Activated CD4-positive, alpha-beta T cell treated with anti-CD3 and anti-CD28 coated beads, Interleukin-2, amount 50 U/mL, for 16 hours (primary cell): ENCODE measurements around the gene CBS.
A peak's percentile ranks its signal among the peaks of the same experiment; 100 is the strongest.
"Not testable (repeated sequence)": the region's sequence is repeated elsewhere in the genome, so short reads cannot be mapped to it uniquely, and the experiment has no call there.

Source experiments
- DNase-seq: peaks from one replicate; pipeline ENCODE4 v3.0.0-alpha.2; 2020

The CBS gene

DNA sequence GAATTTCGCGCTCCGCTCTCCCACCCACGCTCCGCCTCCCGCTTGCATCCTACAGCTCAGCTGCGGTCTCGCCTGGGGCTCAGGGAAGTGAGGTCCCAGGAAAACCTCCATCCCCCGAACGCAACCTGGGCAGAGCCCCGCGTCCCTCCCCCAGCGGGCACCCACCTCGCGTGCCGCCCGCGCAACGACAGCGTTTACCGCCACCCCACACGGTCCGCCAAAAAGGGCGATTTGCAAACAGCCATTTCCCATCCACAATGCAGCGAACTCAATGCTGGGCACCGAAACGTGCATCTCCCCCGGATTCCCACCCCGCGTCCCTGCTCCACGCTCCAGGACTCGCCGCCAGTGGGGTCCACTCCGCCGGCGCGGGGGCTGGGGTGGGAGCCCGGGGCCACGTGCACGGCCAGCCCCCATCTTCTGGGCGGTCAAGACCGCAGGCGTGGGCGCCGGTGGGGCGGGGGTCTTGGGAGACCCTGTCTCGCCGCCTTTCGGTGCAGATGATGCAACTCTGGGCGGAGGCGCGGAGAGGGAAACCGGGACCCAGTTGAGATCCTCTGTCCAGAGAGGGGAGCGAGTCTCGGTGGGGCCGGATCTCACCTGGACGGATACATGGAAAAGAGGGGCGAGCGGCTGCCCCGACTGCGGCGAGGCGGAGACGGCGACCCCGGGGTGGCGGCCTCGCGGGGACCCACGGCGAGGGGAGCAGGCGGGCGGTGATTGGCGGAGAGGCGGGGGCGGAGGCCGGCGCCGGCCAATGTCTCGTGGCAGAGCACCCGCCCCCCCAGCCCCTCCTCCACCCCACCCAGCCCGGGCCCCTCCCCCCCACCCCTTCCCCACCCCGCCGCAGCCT, at the start of gene CBS:
Gene CBS (minus strand): TSS at position 666 of the 853 bp plus-strand sequence. CDS start 3,642 bp downstream, outside the sequence.
- not testable (repeated sequence) for DNase-seq

DNA sequence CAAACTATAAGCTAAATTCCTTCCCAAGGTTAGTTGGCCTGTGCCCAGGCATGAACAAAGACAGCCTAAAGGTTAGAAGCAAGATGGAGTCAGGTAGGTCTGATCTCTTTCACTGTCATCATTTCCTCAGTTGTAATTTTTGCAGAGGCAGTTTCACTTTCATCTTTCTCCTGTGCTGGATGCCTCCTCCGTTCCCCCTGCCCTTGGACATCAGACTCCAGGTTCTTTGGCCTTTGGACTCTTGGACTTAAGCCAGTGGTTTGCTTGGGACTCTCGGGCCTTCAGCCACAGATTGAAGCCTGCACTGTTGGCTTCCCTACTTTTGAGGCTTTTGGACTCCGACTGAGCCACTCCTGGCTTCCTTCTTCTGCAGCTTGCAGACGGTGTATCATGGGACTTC, 40.3 kb upstream of the CBS start:
- DNase-seq: not testable (repeated sequence)

GRCh38 chr21:43114483-43114882, 38.8 kb upstream of the CBS start:
- not testable (repeated sequence) for DNase-seq

- not testable (repeated sequence) for DNase-seq
Observed at GRCh38 chr21:43109006-43109405, 33.4 kb upstream of the CBS start.

DNA sequence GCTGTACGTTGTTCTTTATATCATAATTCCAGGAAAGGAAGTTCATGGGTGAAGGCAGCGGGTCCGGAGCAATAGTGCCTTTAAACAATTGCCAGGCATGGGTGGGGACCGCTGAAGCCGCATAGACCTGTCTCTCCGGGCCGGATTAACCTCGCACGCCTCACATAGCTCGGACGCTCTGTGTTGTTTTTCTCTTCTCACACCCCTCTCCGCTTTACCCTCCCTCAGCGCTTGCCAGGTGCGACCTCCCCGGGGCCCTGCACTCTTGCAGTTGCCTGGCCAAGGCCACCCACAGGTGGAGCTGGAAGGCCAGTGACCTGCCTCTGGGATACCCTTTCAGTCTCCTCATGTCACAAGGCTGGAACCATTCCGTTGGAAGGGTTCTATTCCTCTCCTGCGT, 32.5 kb upstream of the CBS start:
- not testable (repeated sequence) for DNase-seq

DNA sequence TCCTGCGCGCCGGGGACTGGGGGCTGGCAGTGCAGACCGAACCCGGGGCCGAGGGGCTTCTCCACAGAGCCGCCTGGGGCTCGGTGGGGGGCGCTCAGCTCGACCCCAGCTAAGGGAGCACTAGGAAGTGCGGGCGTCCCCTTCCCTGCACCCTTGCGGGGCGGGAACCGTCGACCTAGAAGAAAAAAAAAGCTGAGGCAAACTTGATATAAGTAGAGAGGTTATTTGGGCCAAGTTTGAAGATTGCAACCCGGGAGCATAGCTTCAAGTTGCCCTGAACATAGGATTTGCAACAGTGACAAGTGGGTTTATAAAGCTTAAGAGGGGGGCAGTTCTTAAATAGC, 32.1 kb upstream of the CBS start:
- not testable (repeated sequence) for DNase-seq

GRCh38 chr21:43106965-43107793, 31.5 kb upstream of the CBS start, which contains the start of gene U2AF1:
U2AF1 (minus strand) TSS chr21:43107570; CDS start chr21:43107494, 76 bp downstream.
- peak; percentile 82 for DNase-seq

- not testable (repeated sequence) for DNase-seq
Observed at GRCh38 chr21:43104642-43105041, 29.0 kb upstream of the CBS start.

- DNase-seq: not testable (repeated sequence)
Observed at GRCh38 chr21:43102281-43102680, 26.6 kb upstream of the CBS start.

DNA sequence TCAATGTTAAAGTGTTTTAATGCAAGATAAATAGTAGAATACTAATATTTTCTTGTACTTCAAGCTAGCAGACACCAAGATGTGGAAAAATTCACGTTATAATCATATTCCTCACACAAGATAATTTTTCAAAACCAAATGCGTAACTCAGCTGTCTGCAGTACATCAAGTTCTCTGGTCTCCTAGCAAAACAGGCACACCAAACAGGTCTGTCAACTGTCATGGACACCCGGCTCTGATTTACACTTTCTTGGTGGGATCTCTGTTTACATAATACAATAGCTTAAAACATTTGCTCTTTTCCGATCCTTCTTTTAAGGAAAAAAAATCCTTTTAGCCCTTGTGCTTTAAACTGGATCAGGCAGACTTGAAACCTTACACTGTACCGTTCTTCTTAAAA, 26.0 kb upstream of the CBS start:
- not testable (repeated sequence) for DNase-seq

GRCh38 chr21:43101000-43101399, 25.4 kb upstream of the CBS start:
- not testable (repeated sequence) for DNase-seq

DNA sequence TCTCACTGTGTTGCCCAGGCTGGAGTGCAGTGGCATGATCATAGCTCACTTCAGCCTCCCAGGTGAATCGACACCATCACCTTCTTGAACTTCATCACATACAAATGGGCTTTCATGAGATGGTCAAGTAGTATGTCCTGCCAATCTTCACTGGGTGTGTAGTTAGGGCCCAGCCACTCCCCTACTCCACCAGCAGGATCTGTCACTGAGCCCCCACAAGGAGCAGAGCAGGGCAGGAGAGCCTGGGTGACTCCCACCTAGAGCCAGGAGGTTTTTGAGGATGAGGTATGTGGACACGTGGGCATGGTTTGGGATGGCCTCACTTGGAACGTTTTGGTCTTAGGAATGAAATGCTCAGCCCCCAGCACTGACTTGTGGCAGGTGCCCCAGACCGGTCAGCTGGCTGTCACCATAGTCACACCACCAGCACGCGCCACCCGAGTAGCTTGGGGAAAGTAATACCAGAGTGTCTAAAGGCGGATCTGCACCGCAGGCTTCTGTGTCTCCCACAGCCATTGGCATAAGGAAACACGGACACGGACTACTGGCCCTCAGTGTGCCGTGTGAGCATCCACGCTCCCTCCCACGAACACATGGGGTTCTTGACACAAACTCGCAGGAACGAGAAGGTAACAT, 16.5 kb upstream of the CBS start:
- not testable (repeated sequence) for DNase-seq

DNA sequence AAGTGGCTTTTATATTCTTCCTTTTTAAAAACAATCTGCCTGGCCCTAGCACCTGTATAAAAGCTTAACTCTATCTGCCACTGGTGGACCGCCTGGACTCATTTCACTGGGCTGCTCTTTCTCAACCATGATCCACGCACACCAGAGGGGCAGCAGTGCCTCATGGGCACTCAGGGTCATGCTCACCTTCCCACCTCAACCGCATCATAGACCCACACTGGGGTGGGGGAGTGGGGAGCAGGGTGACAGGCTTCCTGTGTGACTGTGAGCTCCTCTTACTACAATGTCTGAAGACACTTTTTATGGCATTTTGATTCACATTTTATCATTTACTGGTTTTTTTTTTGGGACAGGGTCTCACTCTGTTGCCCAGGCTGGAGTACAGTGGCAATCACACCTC, 15.3 kb upstream of the CBS start:
- not testable (repeated sequence) for DNase-seq

- DNase-seq: not testable (repeated sequence)
Observed at GRCh38 chr21:43089463-43089862, 13.8 kb upstream of the CBS start.

DNA sequence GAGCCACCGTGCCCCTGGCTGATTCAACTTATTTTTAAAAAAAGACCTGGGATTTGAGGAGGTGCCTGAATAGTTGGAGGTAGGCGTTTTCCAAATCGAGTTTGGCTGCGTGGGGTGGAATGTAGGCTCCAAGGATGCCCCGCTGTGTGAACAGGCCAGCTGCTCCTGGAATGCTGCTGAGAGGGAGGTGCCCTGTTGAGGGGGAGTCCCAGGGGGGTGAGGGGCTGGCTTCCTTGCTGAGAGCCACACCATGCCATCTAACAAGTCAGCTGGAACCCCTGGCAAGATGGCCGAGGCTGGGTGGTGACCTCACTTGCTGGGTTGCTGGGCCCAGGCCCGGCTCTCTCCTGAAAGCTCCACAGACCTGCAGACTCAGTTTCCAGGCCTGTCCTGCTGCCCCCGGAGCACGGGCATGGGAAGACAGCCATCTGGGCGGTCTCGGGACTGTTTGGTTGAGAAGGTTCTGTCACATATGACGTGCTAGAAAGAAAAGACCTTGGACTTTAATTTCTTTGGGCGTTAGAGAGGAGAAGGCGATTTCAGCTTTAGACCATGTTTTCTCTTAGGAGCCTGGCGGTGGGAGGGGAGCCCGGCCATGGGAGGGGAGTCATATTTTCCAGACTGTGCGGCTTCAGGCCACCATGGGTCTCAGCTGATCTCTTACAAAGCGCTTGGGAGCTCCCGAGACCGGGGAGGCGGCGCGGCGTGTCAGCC, 7.1 kb upstream of the CBS start:
- not testable (repeated sequence) for DNase-seq

DNA sequence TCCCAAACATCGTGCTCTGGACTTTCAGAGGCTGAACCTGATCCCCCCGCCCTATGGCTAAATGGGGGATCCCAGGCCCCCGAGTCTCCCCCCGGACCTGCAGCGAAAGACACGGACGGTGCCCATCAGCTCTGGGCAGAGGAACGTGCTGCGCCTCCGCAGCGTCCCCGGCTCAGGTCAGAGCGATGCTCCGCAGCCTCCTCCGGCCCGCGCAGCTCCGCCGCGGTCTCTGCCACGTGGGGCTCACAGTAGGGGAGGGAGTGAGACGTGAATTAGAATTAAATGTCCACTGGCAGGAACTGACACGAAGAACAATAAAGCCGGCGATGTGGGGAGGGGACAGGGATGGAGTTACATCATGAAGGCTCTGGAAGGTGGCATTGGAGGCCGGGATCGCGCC, 1.0 kb upstream of the CBS start:
- not testable (repeated sequence) for DNase-seq

DNA sequence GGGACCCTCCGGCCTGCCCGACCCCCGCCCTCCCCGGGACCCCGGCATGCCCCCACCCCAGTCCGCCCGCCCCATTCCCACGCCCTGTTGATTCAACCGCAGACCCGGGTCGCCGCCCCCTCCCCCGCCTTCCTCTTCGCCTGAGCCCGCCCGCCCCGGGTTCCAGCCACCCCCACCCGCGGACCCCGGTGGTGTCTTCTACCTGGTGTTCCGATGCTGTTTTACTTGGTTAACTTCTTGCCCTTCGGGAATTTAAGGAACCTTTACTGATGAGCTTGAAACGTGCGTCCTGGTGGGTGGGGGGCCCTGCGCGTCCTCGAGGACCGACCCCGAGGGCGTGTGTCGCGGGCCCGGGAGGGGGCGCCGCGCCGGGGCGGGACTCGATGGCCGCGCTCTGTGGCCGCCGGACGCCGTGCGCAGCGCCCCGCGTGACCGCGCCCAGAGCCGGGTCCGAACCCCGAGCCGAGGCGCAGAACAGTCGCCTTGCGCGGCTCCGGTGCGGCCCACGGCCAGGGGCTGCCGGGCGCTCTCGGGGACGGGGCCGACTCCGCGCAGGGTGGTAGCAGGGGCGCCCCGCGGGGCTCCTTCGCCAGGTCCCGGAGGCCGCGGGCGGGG, 495 bp upstream of the CBS start:
- not testable (repeated sequence) for DNase-seq

DNA sequence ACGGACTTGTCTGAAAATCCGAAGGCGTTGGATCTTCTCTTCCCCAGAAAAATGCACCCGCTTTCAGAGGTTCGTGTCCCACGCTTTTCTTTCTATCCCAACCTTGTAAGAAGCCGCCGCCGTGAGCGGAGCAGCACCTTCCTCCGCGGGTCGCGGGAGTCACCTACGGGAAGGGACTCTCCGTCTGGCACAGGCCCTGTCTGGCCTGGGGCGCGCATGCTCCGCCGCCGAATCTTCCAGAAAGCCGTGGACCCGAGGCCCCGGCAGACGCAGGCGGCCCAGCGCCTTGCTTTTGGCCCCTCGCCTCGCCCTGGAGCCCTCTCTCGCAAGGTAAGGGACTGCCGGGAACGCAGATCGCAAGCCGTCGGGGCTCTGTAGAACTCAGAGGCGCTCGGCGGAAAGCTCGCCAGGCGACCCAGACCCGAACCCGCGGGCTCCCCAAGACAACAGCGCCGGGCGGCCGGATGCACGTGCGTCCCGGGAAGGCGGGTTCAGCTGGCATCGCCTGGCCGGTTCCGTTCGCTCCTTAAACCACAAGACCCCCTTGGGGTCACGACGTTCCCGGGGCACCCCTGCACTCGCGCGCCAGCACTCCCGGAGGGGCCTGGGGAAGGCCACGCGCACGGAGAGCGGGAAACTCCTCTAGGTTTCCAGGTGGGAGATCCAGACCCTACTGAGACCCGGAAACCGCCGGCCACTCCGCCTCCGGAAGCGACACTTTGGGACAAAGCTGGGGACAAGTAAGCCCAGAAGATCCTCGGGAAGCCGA, 1.1 kb downstream of the CBS start:
- not testable (repeated sequence) for DNase-seq

DNA sequence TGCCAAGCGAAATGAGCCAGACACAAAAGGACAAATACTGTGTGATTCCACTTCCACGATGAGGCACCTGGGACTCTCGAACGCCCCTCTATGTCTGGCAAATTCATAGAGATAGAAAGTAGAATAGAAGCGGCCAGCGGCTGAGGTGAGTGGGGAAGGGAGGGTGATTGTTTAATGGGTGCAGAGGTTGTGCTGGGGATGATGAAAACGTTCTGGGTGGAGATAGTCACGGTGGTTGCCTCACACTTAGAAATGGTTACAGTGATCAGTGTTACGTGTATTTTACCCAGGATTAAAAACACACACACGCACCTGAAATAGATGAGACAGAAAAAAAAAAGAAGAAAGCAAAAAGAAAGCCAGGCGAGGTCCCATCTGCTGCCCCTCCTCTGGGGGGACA, 2.9 kb downstream of the CBS start:
- not testable (repeated sequence) for DNase-seq

GRCh38 chr21:43069682-43070081, 6.0 kb downstream of the CBS start:
- not testable (repeated sequence) for DNase-seq

DNA sequence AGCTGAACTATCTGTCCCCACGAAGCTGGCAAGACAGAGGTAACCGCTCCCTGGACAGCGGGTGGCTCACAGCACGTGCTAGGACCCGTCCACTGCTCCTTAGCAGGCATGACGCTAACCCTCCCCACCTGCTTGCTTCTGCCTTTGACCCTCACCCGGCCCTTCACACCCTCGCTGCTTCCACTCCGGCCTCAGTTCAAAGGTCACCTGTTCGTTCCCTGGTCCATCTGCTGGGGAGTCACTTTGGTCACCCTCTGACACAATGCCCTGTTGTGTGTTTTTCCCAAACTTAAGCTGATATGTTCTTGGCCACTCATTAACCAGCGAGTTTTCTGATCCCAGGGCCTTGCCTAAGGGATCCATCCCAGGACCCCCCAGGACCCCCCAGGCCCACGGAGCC, 7.6 kb downstream of the CBS start:
- DNase-seq: not testable (repeated sequence)
